Measurements from ENCODE around the gene SARS2. TPM values are rescaled to one million over a fixed set of nuclear protein-coding genes. Genes with fewer than 3 reads are reported as not detected.
A peak's percentile ranks its signal among the peaks of the same experiment; 100 is the strongest.

The SARS2 gene
- total RNA-seq, 1 experiment from 2014 or later = 57.4 TPM

DNA sequence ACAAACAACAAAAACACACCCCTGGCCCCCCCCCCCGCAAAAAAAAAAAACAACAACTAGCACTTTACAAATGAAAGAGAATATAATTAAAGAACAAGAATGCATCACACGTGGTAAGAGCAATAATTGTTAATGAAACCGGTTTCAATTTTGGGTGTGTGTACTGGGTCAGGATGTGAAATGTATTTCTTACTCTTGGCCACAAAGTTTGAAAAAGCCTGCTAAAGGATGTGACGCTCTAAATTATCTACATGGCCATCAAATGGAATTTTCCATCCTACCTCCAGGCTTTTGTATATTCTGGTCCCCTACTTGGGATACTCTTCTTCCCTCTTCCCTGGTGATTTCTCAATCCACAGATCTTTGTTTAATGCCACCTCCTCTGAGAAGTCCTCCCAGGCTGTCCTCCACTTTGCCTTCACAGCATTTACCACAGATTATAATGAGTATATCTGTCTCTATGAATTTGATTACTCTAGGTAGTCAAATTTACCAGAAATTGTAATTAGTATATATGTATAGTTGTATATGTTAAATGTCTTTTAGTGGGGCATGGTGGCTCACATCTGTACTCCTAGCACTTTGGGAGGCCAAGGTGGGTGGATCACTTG, 2.1 kb downstream of the SARS2 start:
- H3K27me3 ChIP-seq (ENCODE audit: insufficient read depth, low read length) = no peaks in the 10 kb centered on the region
- no peak overlapping the region for H2AK5ac ChIP-seq (ENCODE audit: insufficient read length, low read length)
- H3T11ph ChIP-seq (ENCODE audit: low read length) = no peak overlapping the region
- TF ChIP-seq, protein P1, sequence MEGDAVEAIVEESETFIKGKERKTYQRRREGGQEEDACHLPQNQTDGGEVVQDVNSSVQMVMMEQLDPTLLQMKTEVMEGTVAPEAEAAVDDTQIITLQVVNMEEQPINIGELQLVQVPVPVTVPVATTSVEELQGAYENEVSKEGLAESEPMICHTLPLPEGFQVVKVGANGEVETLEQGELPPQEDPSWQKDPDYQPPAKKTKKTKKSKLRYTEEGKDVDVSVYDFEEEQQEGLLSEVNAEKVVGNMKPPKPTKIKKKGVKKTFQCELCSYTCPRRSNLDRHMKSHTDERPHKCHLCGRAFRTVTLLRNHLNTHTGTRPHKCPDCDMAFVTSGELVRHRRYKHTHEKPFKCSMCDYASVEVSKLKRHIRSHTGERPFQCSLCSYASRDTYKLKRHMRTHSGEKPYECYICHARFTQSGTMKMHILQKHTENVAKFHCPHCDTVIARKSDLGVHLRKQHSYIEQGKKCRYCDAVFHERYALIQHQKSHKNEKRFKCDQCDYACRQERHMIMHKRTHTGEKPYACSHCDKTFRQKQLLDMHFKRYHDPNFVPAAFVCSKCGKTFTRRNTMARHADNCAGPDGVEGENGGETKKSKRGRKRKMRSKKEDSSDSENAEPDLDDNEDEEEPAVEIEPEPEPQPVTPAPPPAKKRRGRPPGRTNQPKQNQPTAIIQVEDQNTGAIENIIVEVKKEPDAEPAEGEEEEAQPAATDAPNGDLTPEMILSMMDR (conservative IDR thresholded peaks at IDR 0.05) = no peak
- no peak overlapping the region for H3K23ac ChIP-seq (ENCODE audit: insufficient read length, low read depth, low read length)
- H3K79me2 ChIP-seq (ENCODE audit: insufficient read depth, low read length) = peaks cover 11% of the 10 kb centered on the region; the same call in 1 of the 2 replicates
- no peak overlapping the region for H2BK12ac ChIP-seq (ENCODE audit: insufficient read length, low read depth, low read length)
- H3K9me3 ChIP-seq (ENCODE audit: control insufficient read depth, low read depth, low read length) = no peaks in the 10 kb centered on the region
- peak overlapping the region; percentile 27 to 98; a peak in 3 of 5 replicates for H3K4me3 Mint-ChIP-seq
- H2BK5ac ChIP-seq (ENCODE audit: insufficient read length, low read length) = no peak overlapping the region
- DNase-seq = no peak
- H3K9me3 Mint-ChIP-seq = peaks cover 6% of the 10 kb centered on the region in 2 experiments
- H2BK15ac ChIP-seq (ENCODE audit: low read depth, low read length) = no peak overlapping the region
- no peak overlapping the region for H4K8ac ChIP-seq (replicated peaks; ENCODE audit: insufficient read length, low read depth, low read length)
- no peak overlapping the region for H3K18ac ChIP-seq (ENCODE audit: insufficient read length, low read depth, low read length)
- H3K14ac ChIP-seq (ENCODE audit: insufficient read depth, low read length) = no peak overlapping the region
- H2AFZ ChIP-seq (ENCODE audit: low read length) = no peak overlapping the region
- peaks cover 42 to 58% (median 53%) of the 10 kb centered on the region in 3 experiments for H3K36me3 Mint-ChIP-seq (ENCODE audit: insufficient read depth in 1 of 3, low read depth in 3 of 3)
- no peak overlapping the region for H2BK20ac ChIP-seq (ENCODE audit: low read depth, low read length, poor library complexity, severe bottlenecking)
- H3K4me1 Mint-ChIP-seq = peaks cover 8 to 14% of the 10 kb centered on the region in 2 experiments
- H3K79me1 ChIP-seq (ENCODE audit: insufficient read depth, low read depth, low read length, poor library complexity, severe bottlenecking) = peaks cover 2% of the 10 kb centered on the region
- no peak overlapping the region for H3K56ac ChIP-seq (ENCODE audit: insufficient read length, low read depth, low read length)
- no peak overlapping the region for H4K5ac ChIP-seq (ENCODE audit: insufficient read length, low read depth, low read length)
- no peak overlapping the region for H3K27ac ChIP-seq (ENCODE audit: insufficient read length, low read depth, low read length)
- H3K27ac Mint-ChIP-seq = no peak overlapping the region; a peak in 1 of 7 replicates
- H2BK120ac ChIP-seq (ENCODE audit: low read depth, low read length, poor library complexity, severe bottlenecking) = no peak overlapping the region
- no CpG with 5 or more reads among the region's 4 CpGs for WGBS (ENCODE audit: extremely low coverage, insufficient read length, low lambda C conversion rate)
- no peak overlapping the region for H3K4ac ChIP-seq (ENCODE audit: low read depth, low read length)
- H3K9ac ChIP-seq (ENCODE audit: extremely low read depth, insufficient read length, low read length) = no peak overlapping the region
- H3K4me1 ChIP-seq (ENCODE audit: insufficient read depth, low read length) = no peaks in the 10 kb centered on the region
- no peak overlapping the region for H4K91ac ChIP-seq (ENCODE audit: insufficient read length, low read depth, low read length)
- peaks cover 10% of the 10 kb centered on the region for H3K23me2 ChIP-seq (ENCODE audit: insufficient read length, low read depth, low read length, poor library complexity, severe bottlenecking)
- no peak overlapping the region for H3K4me2 ChIP-seq (ENCODE audit: insufficient read depth, insufficient read length, low read length)
- H4K20me1 ChIP-seq (ENCODE audit: control insufficient read depth, insufficient read depth, insufficient read length) = no peaks in the 10 kb centered on the region
- H3K27me3 Mint-ChIP-seq (ENCODE audit: low read depth) = no peaks in the 10 kb centered on the region; the same call in 1 of the 2 replicates
